Measurements from ENCODE around the gene ACTL10. TPM values are rescaled to one million over a fixed set of nuclear protein-coding genes. Genes with fewer than 3 reads are reported as not detected.

The ACTL10 gene
- total RNA-seq, 1 experiment from 2014 or later = 1.3 TPM

- TF ChIP-seq CTCF (IDR thresholded peaks at IDR 0.05) = no peak
- peak; percentile 32; the same call in 1 of the 2 replicates for TF ChIP-seq USF1 (CRISPR knock-in tag; IDR thresholded peaks at IDR 0.05)
- TF ChIP-seq SP1 (CRISPR knock-in tag; conservative IDR thresholded peaks at IDR 0.05) = peak; percentile 65; the same call in 1 of the 2 replicates
- no peak for TF ChIP-seq JAZF1 (CRISPR knock-in tag; IDR thresholded peaks at IDR 0.05)
- no peak for TF ChIP-seq ARID4B (CRISPR knock-in tag; IDR thresholded peaks at IDR 0.05; ENCODE audit: borderline replicate concordance)
Measured at GRCh38 chr20:33666293-33667244, at the start of gene ACTL10 (continued).

- TF ChIP-seq STAT6 (CRISPR knock-in tag; conservative IDR thresholded peaks at IDR 0.05; ENCODE audit: low read depth) = no peak
- ChIA-PET POLR2A (no interaction called here), CTCF (no interaction called here)
- Mint-ChIP-seq H3K27me3 (ENCODE audit: low read depth) (no peaks in the 10 kb centered on the region), H3K4me3 (no peak overlapping the region), H3K9me3 (no peaks in the 10 kb centered on the region), H3K27ac (no peak overlapping the region), H3K4me1 (peaks cover 5% of the 10 kb centered on the region), H3K36me3 (peaks cover 29% of the 10 kb centered on the region)
- ATAC-seq (no peak), DNase-seq (ENCODE audit: low spot score) (no peak)
Measured at GRCh38 chr20:33621717-33622400, 44.9 kb upstream of the ACTL10 start.

- ChIA-PET CTCF (no interaction called here), POLR2A (no interaction called here)
- no peak for DNase-seq (ENCODE audit: low spot score)
- Mint-ChIP-seq H3K4me3 (no peak overlapping the region), H3K36me3 (peaks cover 29% of the 10 kb centered on the region), H3K4me1 (peaks cover 5% of the 10 kb centered on the region), H3K27ac (no peak overlapping the region), H3K9me3 (no peaks in the 10 kb centered on the region), H3K27me3 (ENCODE audit: low read depth) (no peaks in the 10 kb centered on the region)
- no peak for ATAC-seq
- TF ChIP-seq ZBTB21 (CRISPR knock-in tag; IDR thresholded peaks at IDR 0.05; ENCODE audit: borderline replicate concordance) = no peak
- peak; percentile 73 for TF ChIP-seq ZNF317 (CRISPR knock-in tag; IDR thresholded peaks at IDR 0.05; ENCODE audit: borderline replicate concordance, low read depth)
- no peak for TF ChIP-seq ATF6 (CRISPR knock-in tag; IDR thresholded peaks at IDR 0.05)
Measured at GRCh38 chr20:33622705-33623365, 43.9 kb upstream of the ACTL10 start.

Measured in WTC11 (cell line).